H9 (cell line): Measurements from ENCODE around the gene TTC7B. TPM values are rescaled to one million over a fixed set of nuclear protein-coding genes. Genes with fewer than 3 reads are reported as not detected.

ENCODE experiments used
- DNase-seq: peaks from one replicate; pipeline ENCODE4 v3.0.0-alpha.2; 2017
- H2AFZ ChIP-seq: one replicate; pipeline ENCODE4 v1.6.1; 2013; ENCODE audit warnings: mild to moderate bottlenecking, low read length, control low read depth, moderate library complexity
- H2AK5ac ChIP-seq: 2 replicates; pipeline ENCODE4 v1.6.1; 2013; ENCODE audit warnings: low read length, control low read depth, mixed read lengths; ENCODE audit not compliant: insufficient read length
- H2BK120ac ChIP-seq: one replicate; pipeline ENCODE4 v1.6.1; 2013; ENCODE audit warnings: low read depth, mild to moderate bottlenecking, low read length, control low read depth, inconsistent platforms; ENCODE audit not compliant: poor library complexity, severe bottlenecking
- H2BK12ac ChIP-seq: 2 replicates; pipeline ENCODE4 v1.6.1; 2013; ENCODE audit warnings: low read length, control low read depth, mixed read lengths, low read depth; ENCODE audit not compliant: insufficient read length
- H2BK15ac ChIP-seq: 2 replicates; pipeline ENCODE4 v1.6.1; 2013; ENCODE audit warnings: low read depth, low read length, control low read depth
- H2BK20ac ChIP-seq: one replicate; pipeline ENCODE4 v1.6.1; 2013; ENCODE audit warnings: low read depth, mild to moderate bottlenecking, low read length, control low read depth, inconsistent platforms; ENCODE audit not compliant: poor library complexity, severe bottlenecking
- H2BK5ac ChIP-seq: 2 replicates; pipeline ENCODE4 v1.6.1; 2013; ENCODE audit warnings: low read length, control low read depth, mixed read lengths; ENCODE audit not compliant: insufficient read length
- H3K14ac ChIP-seq: 2 replicates; pipeline ENCODE4 v1.6.1; 2013; ENCODE audit warnings: low read length, control low read depth; ENCODE audit not compliant: insufficient read depth
- H3K18ac ChIP-seq: 2 replicates; pipeline ENCODE4 v1.6.1; 2013; ENCODE audit warnings: low read depth, mild to moderate bottlenecking, mixed read lengths, low read length, control low read depth; ENCODE audit not compliant: insufficient read length
- H3K23ac ChIP-seq: 2 replicates; pipeline ENCODE4 v1.6.1; 2013; ENCODE audit warnings: low read length, control low read depth, mixed read lengths, low read depth; ENCODE audit not compliant: insufficient read length
- H3K23me2 ChIP-seq: 2 replicates; pipeline ENCODE4 v1.6.1; 2013; ENCODE audit warnings: low read depth, mild to moderate bottlenecking, mixed read lengths, low read length, control low read depth; ENCODE audit not compliant: insufficient read length, poor library complexity, severe bottlenecking
- H3K27ac ChIP-seq: 2 replicates; pipeline ENCODE4 v1.5.1; 2013; ENCODE audit warnings: low read length, control low read depth, mixed read lengths, low read depth; ENCODE audit not compliant: insufficient read length
- H3K27me3 ChIP-seq: 2 replicates; pipeline ENCODE4 v1.6.1; 2013; ENCODE audit warnings: low read length, control low read depth, inconsistent platforms; ENCODE audit not compliant: insufficient read depth
- H3K4ac ChIP-seq: 2 replicates; pipeline ENCODE4 v1.6.1; 2013; ENCODE audit warnings: low read depth, mild to moderate bottlenecking, control low read depth, inconsistent platforms, low read length, moderate library complexity
- H3K4me1 ChIP-seq: 2 replicates; pipeline ENCODE4 v1.6.1; 2013; ENCODE audit warnings: low read length, control low read depth, inconsistent platforms; ENCODE audit not compliant: insufficient read depth
- H3K4me2 ChIP-seq: 2 replicates; pipeline ENCODE4 v1.6.1; 2013; ENCODE audit warnings: low read length, control low read depth, mixed read lengths; ENCODE audit not compliant: insufficient read length, insufficient read depth
- H3K56ac ChIP-seq: 2 replicates; pipeline ENCODE4 v1.6.1; 2013; ENCODE audit warnings: low read depth, mild to moderate bottlenecking, mixed read lengths, low read length, control low read depth; ENCODE audit not compliant: insufficient read length
- H3K79me1 ChIP-seq: 2 replicates; pipeline ENCODE4 v1.6.1; 2013; ENCODE audit warnings: low read depth, mild to moderate bottlenecking, moderate library complexity, low read length, control low read depth, inconsistent platforms; ENCODE audit not compliant: insufficient read depth, poor library complexity, severe bottlenecking
- H3K79me2 ChIP-seq: 2 replicates; pipeline ENCODE4 v1.6.1; 2013; ENCODE audit warnings: low read length, control low read depth, inconsistent platforms; ENCODE audit not compliant: insufficient read depth
- H3K9ac ChIP-seq: 2 replicates; pipeline ENCODE4 v1.6.1; 2013; ENCODE audit warnings: low read length, control low read depth, mixed read lengths; ENCODE audit not compliant: insufficient read length; ENCODE audit errors: extremely low read depth
- H3K9me3 ChIP-seq: one replicate; pipeline ENCODE4 v1.6.1; 2013; ENCODE audit warnings: low read depth, low read length, inconsistent platforms; ENCODE audit not compliant: control insufficient read depth
- H3T11ph ChIP-seq: one replicate; pipeline ENCODE4 v1.6.1; 2013; ENCODE audit warnings: mild to moderate bottlenecking, low read length, control low read depth, inconsistent platforms
- H4K20me1 ChIP-seq: one replicate; pipeline ENCODE4 v1.6.1; 2013; ENCODE audit not compliant: control insufficient read depth, insufficient read length, insufficient read depth
- H4K5ac ChIP-seq: 2 replicates; pipeline ENCODE4 v1.6.1; 2013; ENCODE audit warnings: low read depth, mild to moderate bottlenecking, mixed read lengths, low read length, control low read depth; ENCODE audit not compliant: insufficient read length
- H4K8ac ChIP-seq: replicated peaks from 2 replicates; pipeline ENCODE4 v1.6.1; 2013; ENCODE audit warnings: low read length, control low read depth, mixed read lengths, low read depth; ENCODE audit not compliant: insufficient read length
- H4K91ac ChIP-seq: 2 replicates; pipeline ENCODE4 v1.6.1; 2013; ENCODE audit warnings: low read depth, mild to moderate bottlenecking, moderate library complexity, mixed read lengths, low read length, control low read depth; ENCODE audit not compliant: insufficient read length
- H3K27ac Mint-ChIP-seq, 3 experiments: 2 replicates in 2 of 3; 3 replicates in 1 of 3; pipeline ENCODE4 v1.8.0; 2020 to 2021; ENCODE audit warnings: mixed read lengths in 3 of 3, mild to moderate bottlenecking in 1 of 3, moderate library complexity in 1 of 3
- H3K27me3 Mint-ChIP-seq: 2 replicates; pipeline ENCODE4 v1.8.0; 2021; ENCODE audit warnings: low read depth, mild to moderate bottlenecking, moderate library complexity, mixed read lengths
- H3K36me3 Mint-ChIP-seq, 3 experiments: 2 replicates in 2 of 3; 3 replicates in 1 of 3; pipeline ENCODE4 v1.8.0; 2020 to 2021; ENCODE audit warnings: low read depth in 3 of 3, mixed read lengths in 3 of 3; ENCODE audit not compliant: insufficient read depth in 1 of 3
- H3K4me1 Mint-ChIP-seq, 2 experiments: 2 replicates each; pipeline ENCODE4 v1.8.0; 2020; ENCODE audit warnings: mixed read lengths in 2 of 2
- H3K4me3 Mint-ChIP-seq, 2 experiments: 2 replicates in 1 of 2; 3 replicates in 1 of 2; pipeline ENCODE4 v1.8.0; 2020 to 2021; ENCODE audit warnings: mild to moderate bottlenecking in 2 of 2, mixed read lengths in 2 of 2, moderate library complexity in 1 of 2
- H3K9me3 Mint-ChIP-seq, 2 experiments: 2 replicates in 1 of 2; 3 replicates in 1 of 2; pipeline ENCODE4 v1.8.0; 2020; ENCODE audit warnings: mild to moderate bottlenecking in 2 of 2, mixed read lengths in 2 of 2, moderate library complexity in 1 of 2
- WGBS: extraction: QIAGEN DNeasy Blood & Tissue Kit; methylation state at CpG from one replicate; pipeline ENCODE4 v1.1.7; 2013; ENCODE audit warnings: missing lambda C conversion rate, low lambda C conversion rate, mixed read lengths; ENCODE audit not compliant: insufficient read length; ENCODE audit errors: extremely low coverage; 5-methylcytosine and 5-hydroxymethylcytosine counted together
- total RNA-seq: library from RNA; stranded (reverse); gene quantifications from 2 replicates; pipeline ENCODE4 v1.2.1, GENCODE V29; 2021
- TF ChIP-seq, protein P1 (sequence below): fragments of 200-600 bp; sonication (generic); conservative IDR thresholded peaks from 3 replicates; pipeline ENCODE4 v1.8.0; 2021; ENCODE audit warnings: antibody characterized with exemption, mild to moderate bottlenecking

TTC7B gene
- total RNA-seq, 1 experiment from 2014 or later, result 33.7 TPM

DNA sequence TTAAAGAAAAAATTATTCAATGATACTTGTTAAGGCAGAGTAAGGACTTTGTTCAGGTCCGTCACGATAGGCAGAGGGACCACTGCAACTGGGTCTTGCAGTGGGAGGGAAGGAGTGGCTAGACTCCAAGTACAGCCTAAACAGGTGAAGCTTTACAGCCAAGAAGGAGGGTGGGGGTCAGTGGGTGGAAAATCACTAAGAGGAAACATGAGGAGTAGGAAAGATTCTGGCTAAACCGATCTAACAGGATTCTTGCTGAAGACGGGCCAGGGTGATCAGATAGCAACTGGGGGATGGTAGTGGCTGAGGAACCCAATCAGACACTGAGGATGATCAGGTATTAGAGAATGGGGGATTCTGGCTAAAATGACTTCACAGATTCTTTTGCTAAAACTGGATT, 100.2 kb downstream of the TTC7B start:
- H3K27ac ChIP-seq, result no peak overlapping the region
- peaks cover 2% of the 10 kb centered on the region; the same call in 1 of the 2 replicates for H3K4me1 ChIP-seq
- no peak overlapping the region for H4K5ac ChIP-seq
- H2BK15ac ChIP-seq, result no peak overlapping the region
- Mint-ChIP-seq H3K36me3 (0 out of 7 replicates have a peak, but pooled peaks cover 0 to 7% (median 0%) of the 10 kb centered on the region in 3 experiments), H3K9me3 (no peaks in the 10 kb centered on the region), H3K4me3 (no peak overlapping the region), H3K27ac (no peak overlapping the region; a peak in 1 of 7 replicates), H3K4me1 (peaks cover 25 to 29% of the 10 kb centered on the region in 2 experiments), H3K27me3 (no peaks in the 10 kb centered on the region)
- H3K79me1 ChIP-seq, result no peaks in the 10 kb centered on the region
- no peak overlapping the region for H3K4ac ChIP-seq
- H4K91ac ChIP-seq, result no peak overlapping the region
- H3K4me2 ChIP-seq, result no peak overlapping the region
- no peak overlapping the region for H4K8ac ChIP-seq
- H3K18ac ChIP-seq, result no peak overlapping the region
- no peaks in the 10 kb centered on the region for H3K23me2 ChIP-seq
- no peaks in the 10 kb centered on the region for H3K9me3 ChIP-seq
- H2BK12ac ChIP-seq, result no peak overlapping the region
- no peak overlapping the region for H3K23ac ChIP-seq
- TF ChIP-seq, protein P1, sequence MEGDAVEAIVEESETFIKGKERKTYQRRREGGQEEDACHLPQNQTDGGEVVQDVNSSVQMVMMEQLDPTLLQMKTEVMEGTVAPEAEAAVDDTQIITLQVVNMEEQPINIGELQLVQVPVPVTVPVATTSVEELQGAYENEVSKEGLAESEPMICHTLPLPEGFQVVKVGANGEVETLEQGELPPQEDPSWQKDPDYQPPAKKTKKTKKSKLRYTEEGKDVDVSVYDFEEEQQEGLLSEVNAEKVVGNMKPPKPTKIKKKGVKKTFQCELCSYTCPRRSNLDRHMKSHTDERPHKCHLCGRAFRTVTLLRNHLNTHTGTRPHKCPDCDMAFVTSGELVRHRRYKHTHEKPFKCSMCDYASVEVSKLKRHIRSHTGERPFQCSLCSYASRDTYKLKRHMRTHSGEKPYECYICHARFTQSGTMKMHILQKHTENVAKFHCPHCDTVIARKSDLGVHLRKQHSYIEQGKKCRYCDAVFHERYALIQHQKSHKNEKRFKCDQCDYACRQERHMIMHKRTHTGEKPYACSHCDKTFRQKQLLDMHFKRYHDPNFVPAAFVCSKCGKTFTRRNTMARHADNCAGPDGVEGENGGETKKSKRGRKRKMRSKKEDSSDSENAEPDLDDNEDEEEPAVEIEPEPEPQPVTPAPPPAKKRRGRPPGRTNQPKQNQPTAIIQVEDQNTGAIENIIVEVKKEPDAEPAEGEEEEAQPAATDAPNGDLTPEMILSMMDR, result no peak
- H3K79me2 ChIP-seq, result no peaks in the 10 kb centered on the region
- no peak for DNase-seq
- no peak overlapping the region for H2BK5ac ChIP-seq
- no peak overlapping the region for H2BK120ac ChIP-seq
- no peak overlapping the region for H3K9ac ChIP-seq
- no peak overlapping the region for H2AK5ac ChIP-seq
- no peaks in the 10 kb centered on the region for H3K27me3 ChIP-seq
- no peak overlapping the region for H2BK20ac ChIP-seq
- no CpG with 5 or more reads among the region's 4 CpGs for WGBS
- H3T11ph ChIP-seq, result no peak overlapping the region
- no peak overlapping the region for H3K56ac ChIP-seq
- H4K20me1 ChIP-seq, result no peaks in the 10 kb centered on the region
- H3K14ac ChIP-seq, result no peak overlapping the region
- H2AFZ ChIP-seq, result no peak overlapping the region
